GM12878 (cell line): Measurements from ENCODE around the gene C1GALT1.

Experiments
- BHLHE40 ChIP-seq, 2 experiments: fragments of 450-650 bp in 1 of 2; IDR thresholded peaks; 2 replicates each; pipeline ENCODE4 v1.6.1; 2011 to 2017; ENCODE audit warnings: low read depth in 2 of 2, borderline replicate concordance in 1 of 2, improper control_type of control experiment in 1 of 2, low read length in 1 of 2, mild to moderate bottlenecking in 1 of 2
- CREB1 ChIP-seq: IDR thresholded peaks from 2 replicates; pipeline ENCODE4 v1.6.1; 2012; ENCODE audit warnings: low read depth, mild to moderate bottlenecking, inconsistent platforms
- CTCF ChIP-seq, 3 experiments: IDR thresholded peaks in 2 of 3; conservative IDR thresholded peaks in 1 of 3; 2 replicates each; pipeline ENCODE4 v1.5.1; 2011; ENCODE audit warnings: low read depth in 3 of 3, low read length in 3 of 3, mild to moderate bottlenecking in 3 of 3, control low read depth in 2 of 3, moderate library complexity in 2 of 3, inconsistent platforms in 1 of 3, mixed read lengths in 1 of 3; ENCODE audit not compliant: control insufficient read depth in 2 of 3, insufficient read depth in 1 of 3; ENCODE audit errors: extremely low read depth in 1 of 3
- EGR1 ChIP-seq, 2 experiments: IDR thresholded peaks; 1 replicate in 1 of 2; 2 replicates in 1 of 2; pipeline ENCODE4 v1.6.1; 2011 to 2012; ENCODE audit warnings: low read depth in 2 of 2, low read length in 2 of 2, borderline replicate concordance in 1 of 2, mild to moderate bottlenecking in 1 of 2, moderate library complexity in 1 of 2
- ETV6 ChIP-seq, 2 experiments: fragments of 450-650 bp in 1 of 2; IDR thresholded peaks in 1 of 2; conservative IDR thresholded peaks in 1 of 2; 2 replicates each; pipeline ENCODE4 v1.6.1; 2014; ENCODE audit warnings: antibody characterized with exemption in 1 of 2, borderline replicate concordance in 1 of 2, low read depth in 1 of 2, mild to moderate bottlenecking in 1 of 2, moderate library complexity in 1 of 2
- POLR2A ChIP-seq: IDR thresholded peaks from 2 replicates; pipeline ENCODE4 v1.6.1; 2011; ENCODE audit warnings: low read depth, mild to moderate bottlenecking, low read length
- RBBP5 ChIP-seq: fragments of 200-600 bp; sonication (generic); conservative IDR thresholded peaks from 2 replicates; pipeline ENCODE4 v1.6.1; 2016
- TF ChIP-seq, protein P1 (sequence below): fragments of 450-650 bp; formaldehyde crosslinking; IDR thresholded peaks from 2 replicates; pipeline ENCODE4 v1.5.0; 2022; ENCODE audit warnings: mild to moderate bottlenecking, missing genetic modification characterization
- TF ChIP-seq, protein P2 (sequence below): IDR thresholded peaks from 2 replicates; pipeline ENCODE4 v1.6.1; 2012; ENCODE audit warnings: mild to moderate bottlenecking, low read depth, low read length
- TF ChIP-seq, protein P3 (sequence below): IDR thresholded peaks from 2 replicates; pipeline ENCODE4 v1.6.1; 2011; ENCODE audit warnings: low read depth, low read length, improper control_type of control experiment, borderline replicate concordance

- TF ChIP-seq ETV6 (conservative IDR thresholded peaks at IDR 0.05 in 1 of 2, IDR thresholded peaks at IDR 0.05 in 1 of 2; ENCODE audit: borderline replicate concordance in 1 of 2, low read depth in 1 of 2) (no peak), POLR2A (no peak), CTCF (IDR thresholded peaks at IDR 0.05 in 2 of 3, conservative IDR thresholded peaks at IDR 0.05 in 1 of 3; ENCODE audit: control insufficient read depth in 2 of 3, extremely low read depth in 1 of 3, insufficient read depth in 1 of 3, low read depth in 3 of 3, low read length in 3 of 3) (no peak), CREB1 (no peak), BHLHE40 (IDR thresholded peaks at IDR 0.05; ENCODE audit: borderline replicate concordance in 1 of 2, low read depth in 2 of 2, low read length in 1 of 2) (no peak), EGR1 (IDR thresholded peaks at IDR 0.05; ENCODE audit: borderline replicate concordance in 1 of 2, low read depth in 2 of 2, low read length in 2 of 2) (no peak), RBBP5 (no peak)
- TF ChIP-seq, protein P1, sequence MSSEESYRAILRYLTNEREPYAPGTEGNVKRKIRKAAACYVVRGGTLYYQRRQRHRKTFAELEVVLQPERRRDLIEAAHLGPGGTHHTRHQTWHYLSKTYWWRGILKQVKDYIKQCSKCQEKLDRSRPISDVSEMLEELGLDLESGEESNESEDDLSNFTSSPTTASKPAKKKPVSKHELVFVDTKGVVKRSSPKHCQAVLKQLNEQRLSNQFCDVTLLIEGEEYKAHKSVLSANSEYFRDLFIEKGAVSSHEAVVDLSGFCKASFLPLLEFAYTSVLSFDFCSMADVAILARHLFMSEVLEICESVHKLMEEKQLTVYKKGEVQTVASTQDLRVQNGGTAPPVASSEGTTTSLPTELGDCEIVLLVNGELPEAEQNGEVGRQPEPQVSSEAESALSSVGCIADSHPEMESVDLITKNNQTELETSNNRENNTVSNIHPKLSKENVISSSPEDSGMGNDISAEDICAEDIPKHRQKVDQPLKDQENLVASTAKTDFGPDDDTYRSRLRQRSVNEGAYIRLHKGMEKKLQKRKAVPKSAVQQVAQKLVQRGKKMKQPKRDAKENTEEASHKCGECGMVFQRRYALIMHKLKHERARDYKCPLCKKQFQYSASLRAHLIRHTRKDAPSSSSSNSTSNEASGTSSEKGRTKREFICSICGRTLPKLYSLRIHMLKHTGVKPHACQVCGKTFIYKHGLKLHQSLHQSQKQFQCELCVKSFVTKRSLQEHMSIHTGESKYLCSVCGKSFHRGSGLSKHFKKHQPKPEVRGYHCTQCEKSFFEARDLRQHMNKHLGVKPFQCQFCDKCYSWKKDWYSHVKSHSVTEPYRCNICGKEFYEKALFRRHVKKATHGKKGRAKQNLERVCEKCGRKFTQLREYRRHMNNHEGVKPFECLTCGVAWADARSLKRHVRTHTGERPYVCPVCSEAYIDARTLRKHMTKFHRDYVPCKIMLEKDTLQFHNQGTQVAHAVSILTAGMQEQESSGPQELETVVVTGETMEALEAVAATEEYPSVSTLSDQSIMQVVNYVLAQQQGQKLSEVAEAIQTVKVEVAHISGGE, result no peak
- TF ChIP-seq, protein P2, sequence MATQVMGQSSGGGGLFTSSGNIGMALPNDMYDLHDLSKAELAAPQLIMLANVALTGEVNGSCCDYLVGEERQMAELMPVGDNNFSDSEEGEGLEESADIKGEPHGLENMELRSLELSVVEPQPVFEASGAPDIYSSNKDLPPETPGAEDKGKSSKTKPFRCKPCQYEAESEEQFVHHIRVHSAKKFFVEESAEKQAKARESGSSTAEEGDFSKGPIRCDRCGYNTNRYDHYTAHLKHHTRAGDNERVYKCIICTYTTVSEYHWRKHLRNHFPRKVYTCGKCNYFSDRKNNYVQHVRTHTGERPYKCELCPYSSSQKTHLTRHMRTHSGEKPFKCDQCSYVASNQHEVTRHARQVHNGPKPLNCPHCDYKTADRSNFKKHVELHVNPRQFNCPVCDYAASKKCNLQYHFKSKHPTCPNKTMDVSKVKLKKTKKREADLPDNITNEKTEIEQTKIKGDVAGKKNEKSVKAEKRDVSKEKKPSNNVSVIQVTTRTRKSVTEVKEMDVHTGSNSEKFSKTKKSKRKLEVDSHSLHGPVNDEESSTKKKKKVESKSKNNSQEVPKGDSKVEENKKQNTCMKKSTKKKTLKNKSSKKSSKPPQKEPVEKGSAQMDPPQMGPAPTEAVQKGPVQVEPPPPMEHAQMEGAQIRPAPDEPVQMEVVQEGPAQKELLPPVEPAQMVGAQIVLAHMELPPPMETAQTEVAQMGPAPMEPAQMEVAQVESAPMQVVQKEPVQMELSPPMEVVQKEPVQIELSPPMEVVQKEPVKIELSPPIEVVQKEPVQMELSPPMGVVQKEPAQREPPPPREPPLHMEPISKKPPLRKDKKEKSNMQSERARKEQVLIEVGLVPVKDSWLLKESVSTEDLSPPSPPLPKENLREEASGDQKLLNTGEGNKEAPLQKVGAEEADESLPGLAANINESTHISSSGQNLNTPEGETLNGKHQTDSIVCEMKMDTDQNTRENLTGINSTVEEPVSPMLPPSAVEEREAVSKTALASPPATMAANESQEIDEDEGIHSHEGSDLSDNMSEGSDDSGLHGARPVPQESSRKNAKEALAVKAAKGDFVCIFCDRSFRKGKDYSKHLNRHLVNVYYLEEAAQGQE, result no peak
- TF ChIP-seq, protein P3, sequence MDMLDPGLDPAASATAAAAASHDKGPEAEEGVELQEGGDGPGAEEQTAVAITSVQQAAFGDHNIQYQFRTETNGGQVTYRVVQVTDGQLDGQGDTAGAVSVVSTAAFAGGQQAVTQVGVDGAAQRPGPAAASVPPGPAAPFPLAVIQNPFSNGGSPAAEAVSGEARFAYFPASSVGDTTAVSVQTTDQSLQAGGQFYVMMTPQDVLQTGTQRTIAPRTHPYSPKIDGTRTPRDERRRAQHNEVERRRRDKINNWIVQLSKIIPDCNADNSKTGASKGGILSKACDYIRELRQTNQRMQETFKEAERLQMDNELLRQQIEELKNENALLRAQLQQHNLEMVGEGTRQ, result no peak
These were observed 53.0 kb downstream of the C1GALT1 start for GRCh38 chr7:7235347-7235746.
